ENCODE measurements around the gene RHOXF1.
"Not testable (repeated sequence)": the region's sequence is repeated elsewhere in the genome, so short reads cannot be mapped to it uniquely, and the experiment has no call there.

RHOXF1 gene

GRCh38 chrX:120111611-120112010, 4.1 kb downstream of the RHOXF1 start:
- H3K4me3 ChIP-seq (ENCODE audit: low read length), result no peak overlapping the region
- no peak for DNase-seq (ENCODE audit: low read depth)
- TF ChIP-seq CTCF (IDR thresholded peaks at IDR 0.05; ENCODE audit: insufficient read depth, low read depth, low read length, missing control alignments), result no peak

- no peak for TF ChIP-seq CTCF (IDR thresholded peaks at IDR 0.05; ENCODE audit: insufficient read depth, low read depth, low read length, missing control alignments)
- no peak for DNase-seq (ENCODE audit: low read depth)
- no peak overlapping the region for H3K4me3 ChIP-seq (ENCODE audit: low read length)
Observed at GRCh38 chrX:120109378-120109777, 6.3 kb downstream of the RHOXF1 start.

GRCh38 chrX:120104707-120105106, 11.0 kb downstream of the RHOXF1 start:
- H3K4me3 ChIP-seq (ENCODE audit: low read length); DNase-seq (ENCODE audit: low read depth): not testable (repeated sequence)

- H3K4me3 ChIP-seq (ENCODE audit: low read length); DNase-seq (ENCODE audit: low read depth): not testable (repeated sequence)
Observed at GRCh38 chrX:120101057-120101456, 14.7 kb downstream of the RHOXF1 start.

- DNase-seq (ENCODE audit: low read depth), result no peak
- peak; percentile 18 for TF ChIP-seq CTCF (IDR thresholded peaks at IDR 0.05; ENCODE audit: insufficient read depth, low read depth, low read length, missing control alignments)
- H3K4me3 ChIP-seq (ENCODE audit: low read length), result no peak overlapping the region
Observed at GRCh38 chrX:120090208-120090607, 25.5 kb downstream of the RHOXF1 start.

GRCh38 chrX:120087289-120088017, 28.3 kb downstream of the RHOXF1 start:
- DNase-seq (ENCODE audit: low read depth), result no peak
- no peak for TF ChIP-seq CTCF (IDR thresholded peaks at IDR 0.05; ENCODE audit: insufficient read depth, low read depth, low read length, missing control alignments)
- H3K4me3 ChIP-seq (ENCODE audit: low read length), result no peak overlapping the region

- DNase-seq (ENCODE audit: low read depth); H3K4me3 ChIP-seq (ENCODE audit: low read length): not testable (repeated sequence)
Observed at GRCh38 chrX:120085553-120086185, 30.0 kb downstream of the RHOXF1 start.

GRCh38 chrX:120077590-120077989, 38.1 kb downstream of the RHOXF1 start, which contains the start of gene RHOXF2B:
Gene RHOXF2B, minus strand, starts transcription at chrX:120077690. Its CDS starts 138 bp downstream, at chrX:120077552.
- not testable (repeated sequence) for H3K4me3 ChIP-seq (ENCODE audit: low read length); DNase-seq (ENCODE audit: low read depth)

- not testable (repeated sequence) for H3K4me3 ChIP-seq (ENCODE audit: low read length); DNase-seq (ENCODE audit: low read depth)
Observed at GRCh38 chrX:120066169-120066568, 49.5 kb downstream of the RHOXF1 start.
